ENCODE data around the gene ZMYND8. TPM values are rescaled to one million over a fixed set of nuclear protein-coding genes. Genes with fewer than 3 reads are reported as not detected.

ZMYND8 gene
- total and polyA plus RNA-seq, 2 of the 4 experiments (the other 2 are of a cell fraction) = 24.0 to 28.2 TPM

DNA sequence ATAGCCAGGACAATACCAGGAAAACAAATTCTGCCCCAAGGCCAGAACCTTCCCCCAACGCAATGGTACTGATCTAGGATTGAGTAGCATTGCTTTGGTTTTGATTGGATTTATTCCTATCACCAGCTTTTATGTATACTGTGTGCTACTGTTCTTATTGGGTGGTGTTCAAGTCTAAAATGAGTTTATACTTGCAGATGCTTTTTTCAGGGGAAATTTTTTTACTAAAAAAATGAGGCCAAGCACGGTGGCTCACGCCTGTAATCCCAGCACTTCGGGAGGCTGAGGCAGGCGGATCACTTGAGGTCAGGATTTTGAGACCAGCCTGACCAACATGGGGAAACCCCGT lies 116.8 kb downstream of the ZMYND8 start:
- Histone ChIP-seq H3K4me1 (ENCODE audit: control insufficient read depth, insufficient read depth, low read length) (peaks cover 15% of the 10 kb centered on the region), H2BK15ac (ENCODE audit: low read depth, low read length) (no peak overlapping the region; the same call in 2 of the 3 replicates), H2AK5ac (ENCODE audit: low read depth, low read length) (no peak overlapping the region; the same call in 1 of the 2 replicates), H3K14ac (replicated peaks; ENCODE audit: low read depth, low read length) (no peak overlapping the region), H3K9me3 (ENCODE audit: control insufficient read depth, insufficient read depth, low read length) (no peaks in the 10 kb centered on the region), H4K91ac (ENCODE audit: insufficient read depth, low read depth, low read length) (peak overlapping the region; percentile 23; the same call in 1 of the 2 replicates), H3K23ac (ENCODE audit: low read depth, low read length) (no peak overlapping the region), H3K4me3 (ENCODE audit: insufficient read depth, low read depth, low read length) (no peak overlapping the region), H3K4me2 (ENCODE audit: low read depth, low read length) (no peak overlapping the region), H2AK9ac (replicated peaks; ENCODE audit: low read depth, low read length, poor library complexity) (no peak overlapping the region), H3K36me3 (ENCODE audit: control insufficient read depth, insufficient read depth, low read length) (peaks cover 29% of the 10 kb centered on the region), H3K9ac (ENCODE audit: low read depth, low read length) (no peak overlapping the region), H3K18ac (ENCODE audit: low read depth, low read length) (0 out of 2 replicates have a peak overlapping the region, but pooled peaks have one; percentile 20), H4K5ac (ENCODE audit: low read depth, low read length) (no peak overlapping the region), H4K8ac (ENCODE audit: low read depth in 2 of 2, low read length in 2 of 2) (no peak overlapping the region), H3K56ac (ENCODE audit: extremely low read depth, insufficient read depth, low read length) (no peak overlapping the region), H4K20me1 (ENCODE audit: insufficient read depth, low read length) (peaks cover 3% of the 10 kb centered on the region), H3K9me1 (ENCODE audit: insufficient read depth, low read length) (peaks cover 25% of the 10 kb centered on the region), H2BK5ac (ENCODE audit: low read depth, low read length, poor library complexity, severe bottlenecking) (no peak overlapping the region), H3K27ac (ENCODE audit: insufficient read depth, low read length) (no peak overlapping the region), H3K79me1 (ENCODE audit: low read depth in 1 of 2, low read length in 2 of 2) (peaks cover 33 to 55% of the 10 kb centered on the region in 2 experiments), H2BK20ac (ENCODE audit: low read depth, low read length) (peak overlapping the region; percentile 62), H3K27me3 (ENCODE audit: control insufficient read depth, insufficient read depth, low read length) (no peaks in the 10 kb centered on the region), H2BK120ac (ENCODE audit: low read depth, low read length) (no peak overlapping the region), H3K4ac (ENCODE audit: low read depth, low read length) (peak overlapping the region; percentile 39; the same call in 1 of the 2 replicates), H2AFZ (replicated peaks; ENCODE audit: low read length, poor library complexity) (no peak overlapping the region)
- ATAC-seq (ENCODE audit: low read depth) (no peak), DNase-seq (no peak)
- in situ Hi-C loops (cut with MboI; ENCODE audit: low sequenced_read_pairs) (no loop called here), dilution Hi-C loops (cut with HindIII; ENCODE audit: low sequenced_read_pairs, unreplicated experiment) (no loop called here), intact Hi-C loops (cut with micrococcal nuclease) (no loop called here)
- ChIA-PET CTCF (no interaction called here), POLR2A (ENCODE audit: unreplicated experiment) (no interaction called here)
- no CpG with 5 or more reads among the region's 6 CpGs for WGBS, 2 experiments (ENCODE audit: extremely low coverage in 2 of 2, insufficient read length in 1 of 2)
- TF ChIP-seq SMC3 (IDR thresholded peaks at IDR 0.05; ENCODE audit: low read depth, low read length) (no peak), RAD21 (IDR thresholded peaks at IDR 0.05; ENCODE audit: low read length) (no peak), MXI1 (IDR thresholded peaks at IDR 0.05; ENCODE audit: borderline replicate concordance, low read depth, low read length) (no peak), POLR2A (IDR thresholded peaks at IDR 0.05; ENCODE audit: low read depth, low read length) (no peak), BHLHE40 (IDR thresholded peaks at IDR 0.05; ENCODE audit: low read depth, low read length) (no peak), CEBPB (IDR thresholded peaks at IDR 0.05; ENCODE audit: low read depth, low read length) (no peak), MAFK (IDR thresholded peaks at IDR 0.05; ENCODE audit: low read depth, low read length) (no peak), MAZ (IDR thresholded peaks at IDR 0.05; ENCODE audit: borderline replicate concordance, low read depth, low read length) (no peak), NFE2L2 (IDR thresholded peaks at IDR 0.05; ENCODE audit: low read depth, low read length) (no peak), CHD1 (IDR thresholded peaks at IDR 0.05; ENCODE audit: low read depth, low read length) (no peak), RFX5 (IDR thresholded peaks at IDR 0.05; ENCODE audit: low read depth, low read length) (no peak), FOS (IDR thresholded peaks at IDR 0.05; ENCODE audit: low read depth, low read length) (no peak), RCOR1 (IDR thresholded peaks at IDR 0.05; ENCODE audit: insufficient replicate concordance, low read length) (no peak)
- TF ChIP-seq, protein P1, sequence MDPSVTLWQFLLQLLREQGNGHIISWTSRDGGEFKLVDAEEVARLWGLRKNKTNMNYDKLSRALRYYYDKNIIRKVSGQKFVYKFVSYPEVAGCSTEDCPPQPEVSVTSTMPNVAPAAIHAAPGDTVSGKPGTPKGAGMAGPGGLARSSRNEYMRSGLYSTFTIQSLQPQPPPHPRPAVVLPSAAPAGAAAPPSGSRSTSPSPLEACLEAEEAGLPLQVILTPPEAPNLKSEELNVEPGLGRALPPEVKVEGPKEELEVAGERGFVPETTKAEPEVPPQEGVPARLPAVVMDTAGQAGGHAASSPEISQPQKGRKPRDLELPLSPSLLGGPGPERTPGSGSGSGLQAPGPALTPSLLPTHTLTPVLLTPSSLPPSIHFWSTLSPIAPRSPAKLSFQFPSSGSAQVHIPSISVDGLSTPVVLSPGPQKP (IDR thresholded peaks at IDR 0.05; ENCODE audit: borderline replicate concordance, low read depth, low read length) = no peak
- TF ChIP-seq, protein P2, sequence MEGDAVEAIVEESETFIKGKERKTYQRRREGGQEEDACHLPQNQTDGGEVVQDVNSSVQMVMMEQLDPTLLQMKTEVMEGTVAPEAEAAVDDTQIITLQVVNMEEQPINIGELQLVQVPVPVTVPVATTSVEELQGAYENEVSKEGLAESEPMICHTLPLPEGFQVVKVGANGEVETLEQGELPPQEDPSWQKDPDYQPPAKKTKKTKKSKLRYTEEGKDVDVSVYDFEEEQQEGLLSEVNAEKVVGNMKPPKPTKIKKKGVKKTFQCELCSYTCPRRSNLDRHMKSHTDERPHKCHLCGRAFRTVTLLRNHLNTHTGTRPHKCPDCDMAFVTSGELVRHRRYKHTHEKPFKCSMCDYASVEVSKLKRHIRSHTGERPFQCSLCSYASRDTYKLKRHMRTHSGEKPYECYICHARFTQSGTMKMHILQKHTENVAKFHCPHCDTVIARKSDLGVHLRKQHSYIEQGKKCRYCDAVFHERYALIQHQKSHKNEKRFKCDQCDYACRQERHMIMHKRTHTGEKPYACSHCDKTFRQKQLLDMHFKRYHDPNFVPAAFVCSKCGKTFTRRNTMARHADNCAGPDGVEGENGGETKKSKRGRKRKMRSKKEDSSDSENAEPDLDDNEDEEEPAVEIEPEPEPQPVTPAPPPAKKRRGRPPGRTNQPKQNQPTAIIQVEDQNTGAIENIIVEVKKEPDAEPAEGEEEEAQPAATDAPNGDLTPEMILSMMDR (conservative IDR thresholded peaks at IDR 0.05; ENCODE audit: low read depth, low read length) = no peak
- TF ChIP-seq, protein P3, sequence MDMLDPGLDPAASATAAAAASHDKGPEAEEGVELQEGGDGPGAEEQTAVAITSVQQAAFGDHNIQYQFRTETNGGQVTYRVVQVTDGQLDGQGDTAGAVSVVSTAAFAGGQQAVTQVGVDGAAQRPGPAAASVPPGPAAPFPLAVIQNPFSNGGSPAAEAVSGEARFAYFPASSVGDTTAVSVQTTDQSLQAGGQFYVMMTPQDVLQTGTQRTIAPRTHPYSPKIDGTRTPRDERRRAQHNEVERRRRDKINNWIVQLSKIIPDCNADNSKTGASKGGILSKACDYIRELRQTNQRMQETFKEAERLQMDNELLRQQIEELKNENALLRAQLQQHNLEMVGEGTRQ (IDR thresholded peaks at IDR 0.05; ENCODE audit: low read depth, low read length) = no peak
- BruUV-seq (replicated peaks) = no TSS peak

Measured in IMR-90 (cell line).